ENCODE data around the gene HINFP.
"Not testable (repeated sequence)": the region's sequence is repeated elsewhere in the genome, so short reads cannot be mapped to it uniquely, and the experiment has no call there.

DNA sequence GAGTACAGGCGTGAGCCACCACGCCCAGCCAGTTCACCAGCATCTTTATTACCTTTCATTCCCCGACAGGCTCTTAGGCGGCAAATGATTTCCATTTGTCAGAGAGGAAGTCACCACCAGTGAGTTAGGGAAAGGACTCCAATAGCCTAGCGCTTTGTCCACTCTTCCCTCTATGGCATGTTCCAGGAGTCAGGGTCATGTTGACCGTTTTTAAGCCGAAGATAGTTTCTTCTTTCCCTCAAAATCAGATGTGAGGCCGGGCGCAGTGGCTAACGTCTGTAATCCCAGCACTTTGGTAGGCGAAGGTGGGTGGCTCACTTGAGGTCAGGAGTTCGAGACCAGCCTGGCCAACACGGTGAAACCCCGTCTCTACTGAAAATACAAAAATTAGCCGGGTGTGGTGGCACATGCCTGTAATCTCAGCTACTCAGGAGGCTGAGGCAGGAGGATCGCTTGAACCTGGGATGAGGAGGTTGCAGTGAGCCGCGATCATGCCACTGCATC, 18.2 kb upstream of the HINFP start:
- not testable (repeated sequence) for TF ChIP-seq POLR2A (IDR thresholded peaks at IDR 0.05)
- TF ChIP-seq, protein P1, sequence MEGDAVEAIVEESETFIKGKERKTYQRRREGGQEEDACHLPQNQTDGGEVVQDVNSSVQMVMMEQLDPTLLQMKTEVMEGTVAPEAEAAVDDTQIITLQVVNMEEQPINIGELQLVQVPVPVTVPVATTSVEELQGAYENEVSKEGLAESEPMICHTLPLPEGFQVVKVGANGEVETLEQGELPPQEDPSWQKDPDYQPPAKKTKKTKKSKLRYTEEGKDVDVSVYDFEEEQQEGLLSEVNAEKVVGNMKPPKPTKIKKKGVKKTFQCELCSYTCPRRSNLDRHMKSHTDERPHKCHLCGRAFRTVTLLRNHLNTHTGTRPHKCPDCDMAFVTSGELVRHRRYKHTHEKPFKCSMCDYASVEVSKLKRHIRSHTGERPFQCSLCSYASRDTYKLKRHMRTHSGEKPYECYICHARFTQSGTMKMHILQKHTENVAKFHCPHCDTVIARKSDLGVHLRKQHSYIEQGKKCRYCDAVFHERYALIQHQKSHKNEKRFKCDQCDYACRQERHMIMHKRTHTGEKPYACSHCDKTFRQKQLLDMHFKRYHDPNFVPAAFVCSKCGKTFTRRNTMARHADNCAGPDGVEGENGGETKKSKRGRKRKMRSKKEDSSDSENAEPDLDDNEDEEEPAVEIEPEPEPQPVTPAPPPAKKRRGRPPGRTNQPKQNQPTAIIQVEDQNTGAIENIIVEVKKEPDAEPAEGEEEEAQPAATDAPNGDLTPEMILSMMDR (IDR thresholded peaks at IDR 0.05), result not testable (repeated sequence)

Measured in Peyer's patch (tissue), 4 donors.